HepG2 (cell line): ENCODE measurements around the gene IL16.

ENCODE experiments used
- ARNTL ChIP-seq: sonication (generic); formaldehyde crosslinking; IDR thresholded peaks from 2 replicates; pipeline ENCODE4 v1.4.0; 2020; ENCODE audit warnings: mild to moderate bottlenecking, missing genetic modification reagents
- CTCF ChIP-seq: sonication (generic); formaldehyde crosslinking; IDR thresholded peaks from 2 replicates; pipeline ENCODE4 v1.5.0; 2020; ENCODE audit warnings: mild to moderate bottlenecking, missing genetic modification reagents, moderate library complexity
- FOSL2 ChIP-seq: sonication (generic); formaldehyde crosslinking; IDR thresholded peaks from 2 replicates; pipeline ENCODE4 v1.4.0; 2020; ENCODE audit warnings: missing genetic modification reagents
- FOXK1 ChIP-seq: sonication (generic); formaldehyde crosslinking; IDR thresholded peaks from 2 replicates; pipeline ENCODE4 v1.4.0; 2020; ENCODE audit warnings: low read depth, missing genetic modification reagents, borderline replicate concordance
- FOXO4 ChIP-seq: sonication (generic); formaldehyde crosslinking; conservative IDR thresholded peaks from 2 replicates; pipeline ENCODE4 v1.8.1; 2023; ENCODE audit warnings: missing genetic modification reagents
- IKZF4 ChIP-seq: sonication (generic); formaldehyde crosslinking; IDR thresholded peaks from 2 replicates; pipeline ENCODE4 v1.5.1; 2020; ENCODE audit warnings: borderline replicate concordance, mild to moderate bottlenecking, low read depth, missing genetic modification reagents; ENCODE audit errors: not compliant biosample characterization
- POLR2AphosphoS5 ChIP-seq: IDR thresholded peaks from 2 replicates; pipeline ENCODE4 v1.6.1; 2012; ENCODE audit warnings: low read depth, low read length
- SALL1 ChIP-seq: sonication (generic); formaldehyde crosslinking; IDR thresholded peaks from 2 replicates; pipeline ENCODE4 v1.8.0; 2022; ENCODE audit warnings: mild to moderate bottlenecking, missing genetic modification reagents
- SKI ChIP-seq: fragments of 450-650 bp; IDR thresholded peaks from one replicate; pipeline ENCODE4 v1.6.1; 2018; ENCODE audit warnings: mild to moderate bottlenecking; ENCODE audit not compliant: partially characterized antibody
- SMC3 ChIP-seq: IDR thresholded peaks from 2 replicates; pipeline ENCODE4 v1.6.1; 2011; ENCODE audit warnings: low read length, improper control_type of control experiment
- ZNF138 ChIP-seq: sonication (generic); formaldehyde crosslinking; IDR thresholded peaks from 2 replicates; pipeline ENCODE4 v1.5.0; 2020; ENCODE audit warnings: mild to moderate bottlenecking, low read depth, missing genetic modification reagents
- ZNF562 ChIP-seq: sonication (generic); formaldehyde crosslinking; IDR thresholded peaks from 2 replicates; pipeline ENCODE4 v1.8.0; 2022; ENCODE audit warnings: missing genetic modification reagents, borderline replicate concordance
- ZNF749 ChIP-seq: sonication (generic); formaldehyde crosslinking; IDR thresholded peaks from 2 replicates; pipeline ENCODE4 v1.8.0; 2022; ENCODE audit warnings: mild to moderate bottlenecking, missing genetic modification reagents, moderate library complexity, borderline replicate concordance

- no peak for TF ChIP-seq FOXK1 (CRISPR knock-in tag)
- no peak for TF ChIP-seq ZNF562 (CRISPR knock-in tag)
- TF ChIP-seq SMC3: no peak
- TF ChIP-seq ARNTL (CRISPR knock-in tag): no peak
- TF ChIP-seq IKZF4 (CRISPR knock-in tag): no peak
- TF ChIP-seq CTCF (CRISPR knock-in tag): no peak
- no peak for TF ChIP-seq POLR2AphosphoS5
- no peak for TF ChIP-seq SKI
- no peak for TF ChIP-seq SALL1 (CRISPR knock-in tag)
- no peak for TF ChIP-seq FOSL2
- TF ChIP-seq ZNF138 (CRISPR knock-in tag): no peak
- TF ChIP-seq FOXO4 (CRISPR knock-in tag): no peak
- no peak for TF ChIP-seq ZNF749
These were observed 21.2 kb upstream of the IL16 start for GRCh38 chr15:81175496-81175895.
